HG03039 (cell line): ENCODE data around the gene ST8SIA4.

Experiments used
- ATAC-seq: cut with Tn5 transposase; IDR thresholded peaks from one replicate; pipeline ENCODE4 v1.9.1; 2021; ENCODE audit warnings: mild to moderate bottlenecking, moderate library complexity; ENCODE audit not compliant: unreplicated experiment

Gene ST8SIA4

DNA sequence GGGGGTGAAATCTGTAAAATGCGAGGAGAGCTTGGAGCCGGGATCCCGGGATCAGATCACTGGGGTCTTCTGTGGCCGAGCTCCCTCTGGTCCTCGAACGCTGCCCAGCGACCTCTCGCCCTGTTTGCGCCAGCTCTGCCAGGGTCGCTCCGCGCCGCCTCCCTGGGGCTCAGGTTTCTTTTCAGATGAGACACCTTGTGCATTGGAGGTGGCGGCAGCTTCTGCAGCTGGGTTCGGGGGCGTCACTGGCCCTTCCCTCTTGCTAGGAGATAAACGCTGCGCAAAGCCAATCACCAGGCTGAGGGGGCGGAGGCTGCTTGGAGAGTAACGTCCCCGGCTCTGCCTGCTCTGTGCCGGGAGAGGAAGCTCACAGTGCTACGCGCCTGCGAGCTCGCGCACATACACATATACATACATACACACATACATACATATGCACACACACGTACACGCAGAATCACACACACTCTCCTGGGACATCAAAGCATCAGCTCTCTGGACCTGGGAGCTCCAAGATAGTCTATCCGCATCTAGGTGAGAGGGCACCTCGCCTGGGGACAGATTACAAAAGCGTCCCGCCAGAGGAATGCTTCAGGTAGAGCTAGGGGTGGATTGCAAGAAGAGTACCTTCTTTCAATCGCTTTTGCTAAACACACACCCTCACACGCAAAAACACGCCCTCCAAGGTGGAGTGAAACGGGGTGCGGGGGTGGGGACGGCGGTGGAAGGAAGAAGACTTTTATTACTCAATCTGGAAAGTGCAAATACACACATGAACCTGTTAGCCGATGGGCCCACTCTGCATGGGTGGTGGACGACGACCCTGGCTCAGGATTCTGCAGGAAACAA, at the start of gene ST8SIA4:
ST8SIA4 (minus strand) TSS at position 244 of the 849 bp plus-strand sequence. CDS start 327 bp downstream, outside the sequence.
- peak; percentile 68 for ATAC-seq

DNA sequence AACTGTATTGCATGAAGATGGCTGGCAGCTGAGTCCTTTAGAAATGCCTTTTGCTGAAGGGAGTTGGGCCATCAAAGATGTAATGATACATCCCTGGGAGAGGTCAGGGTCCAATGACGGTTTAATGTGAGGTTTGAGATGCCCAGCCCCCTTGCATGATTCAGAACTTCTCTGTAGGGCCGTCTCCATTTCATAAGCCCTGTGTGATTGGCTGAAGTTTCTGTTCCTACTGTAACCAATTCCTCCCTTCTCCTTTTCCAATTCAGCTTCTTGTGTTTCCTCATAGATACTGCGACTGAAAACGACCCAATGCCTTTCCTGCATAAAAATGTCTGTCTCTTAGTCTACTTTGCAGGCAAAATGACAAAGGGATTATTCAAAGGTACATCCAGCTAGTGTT, 47.9 kb upstream of the ST8SIA4 start:
- ATAC-seq: no peak

DNA sequence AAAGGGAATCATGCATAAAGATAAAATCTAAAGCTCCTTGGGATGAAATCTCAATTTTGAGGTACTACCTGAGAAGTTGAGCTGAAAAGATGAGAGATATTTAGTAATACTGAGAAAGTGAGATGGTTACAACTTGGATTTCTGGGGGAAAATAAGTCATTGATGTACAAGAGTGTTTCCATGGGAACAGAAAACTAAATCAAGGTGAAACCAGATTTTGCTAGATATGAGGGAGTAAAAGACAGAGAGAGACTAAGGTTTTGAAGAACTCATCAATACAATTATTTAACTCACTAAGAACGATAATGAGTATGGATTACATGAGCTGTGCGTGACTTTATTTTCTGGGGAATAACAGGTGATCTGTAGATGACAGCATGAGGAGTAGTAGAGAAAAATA, 10.2 kb upstream of the ST8SIA4 start:
- ATAC-seq: no peak

- no peak for ATAC-seq
Observed at GRCh38 chr5:100909034-100909433, 6.0 kb upstream of the ST8SIA4 start.

GRCh38 chr5:100905259-100905914, 2.3 kb upstream of the ST8SIA4 start:
- ATAC-seq: no peak

GRCh38 chr5:100904259-100904861, 1.3 kb upstream of the ST8SIA4 start:
- peak; percentile 24 for ATAC-seq

- ATAC-seq: no peak
Observed at GRCh38 chr5:100902440-100903038, 543 bp downstream of the ST8SIA4 start.

GRCh38 chr5:100901821-100902341, 1.2 kb downstream of the ST8SIA4 start:
- ATAC-seq: no peak

DNA sequence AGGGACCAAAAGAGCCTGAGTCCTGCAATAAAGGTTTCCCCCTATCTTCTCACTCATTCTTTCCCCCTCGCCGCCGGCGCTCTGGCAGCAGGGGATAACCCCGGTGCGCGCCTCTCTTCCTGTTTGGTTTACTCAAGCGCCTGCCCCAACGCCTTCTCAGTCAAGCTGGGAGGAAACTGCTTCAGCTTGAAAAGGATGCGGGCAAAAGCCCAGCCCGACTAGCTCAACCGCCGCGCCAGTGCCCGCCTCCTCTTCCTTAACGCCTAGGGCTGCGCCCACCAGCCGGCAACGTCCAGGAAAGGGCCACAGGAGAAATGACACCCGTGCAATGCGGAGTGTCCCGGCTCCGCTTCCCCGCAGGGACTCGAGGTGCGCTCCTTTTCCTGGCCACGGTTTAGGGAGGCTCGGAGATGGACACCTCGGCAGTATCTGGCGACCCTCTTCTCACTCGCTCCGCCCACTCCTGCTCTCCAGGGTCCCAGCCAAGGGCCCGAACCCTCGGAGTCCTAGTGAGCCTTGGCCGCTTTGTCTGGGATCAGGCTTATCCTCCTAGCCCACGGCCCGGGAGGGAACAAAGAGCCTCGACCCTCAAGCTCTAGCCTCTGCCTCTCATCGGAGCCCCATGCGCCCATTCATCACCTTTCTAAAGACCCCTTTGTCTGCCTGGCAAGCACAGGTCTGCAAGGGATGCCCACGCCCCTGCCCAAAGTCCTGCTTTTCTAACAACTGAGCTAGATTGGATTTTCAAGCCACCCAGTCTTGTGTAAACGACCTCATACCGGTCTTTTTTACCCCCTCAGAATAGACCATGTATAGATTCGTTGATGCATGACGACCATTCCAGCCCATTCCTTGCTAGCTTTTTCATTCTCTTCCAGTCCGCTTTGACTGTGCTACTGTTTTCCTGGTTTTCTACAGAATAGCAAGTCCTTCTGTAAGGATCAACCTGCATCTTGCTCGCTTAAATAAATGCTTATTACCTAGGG, 2.0 kb downstream of the ST8SIA4 start:
- peak; percentile 32 for ATAC-seq

- peak; percentile 12 for ATAC-seq
Observed at GRCh38 chr5:100900142-100900795, 2.8 kb downstream of the ST8SIA4 start.

GRCh38 chr5:100899675-100900074, 3.4 kb downstream of the ST8SIA4 start:
- ATAC-seq: no peak

DNA sequence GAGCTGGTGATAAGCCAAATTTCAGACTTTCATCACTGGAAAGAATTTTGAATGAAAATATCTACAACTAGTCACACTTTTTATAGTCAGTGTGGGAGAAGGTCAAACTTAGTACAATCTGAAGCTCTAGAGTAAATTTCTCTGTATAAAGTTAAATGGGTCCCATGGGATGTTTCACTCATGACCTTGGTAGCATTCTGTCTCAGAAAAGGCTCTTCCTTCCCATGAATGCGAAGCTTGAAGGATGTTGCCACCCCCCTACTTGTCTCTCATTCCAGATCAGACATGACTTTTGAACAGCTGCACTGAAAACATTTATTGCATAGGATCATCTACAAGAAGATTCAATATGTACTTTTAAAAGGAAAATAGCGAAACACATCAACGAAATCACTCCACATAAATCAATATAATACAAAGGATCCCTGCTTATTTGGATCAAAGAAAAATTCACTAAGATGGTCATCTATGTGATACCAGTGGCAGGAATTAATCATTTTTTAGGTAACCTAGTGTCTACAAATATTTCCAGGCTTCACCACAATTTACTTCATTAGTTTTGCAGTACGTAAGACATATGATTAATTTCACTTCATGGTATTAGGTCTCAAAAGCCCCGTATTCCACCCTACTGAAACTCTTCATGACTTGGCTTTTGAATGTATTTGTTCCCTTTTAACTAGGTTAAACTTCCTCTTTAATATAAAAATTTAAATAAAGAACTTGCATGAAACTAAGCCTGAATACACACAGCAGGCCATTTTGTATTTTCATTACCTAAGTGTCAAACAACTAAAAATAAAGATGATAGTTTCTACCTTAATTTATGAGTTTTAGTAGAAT, 4.4 kb downstream of the ST8SIA4 start:
- ATAC-seq: no peak

GRCh38 chr5:100896054-100896453, 7.0 kb downstream of the ST8SIA4 start:
- no peak for ATAC-seq

DNA sequence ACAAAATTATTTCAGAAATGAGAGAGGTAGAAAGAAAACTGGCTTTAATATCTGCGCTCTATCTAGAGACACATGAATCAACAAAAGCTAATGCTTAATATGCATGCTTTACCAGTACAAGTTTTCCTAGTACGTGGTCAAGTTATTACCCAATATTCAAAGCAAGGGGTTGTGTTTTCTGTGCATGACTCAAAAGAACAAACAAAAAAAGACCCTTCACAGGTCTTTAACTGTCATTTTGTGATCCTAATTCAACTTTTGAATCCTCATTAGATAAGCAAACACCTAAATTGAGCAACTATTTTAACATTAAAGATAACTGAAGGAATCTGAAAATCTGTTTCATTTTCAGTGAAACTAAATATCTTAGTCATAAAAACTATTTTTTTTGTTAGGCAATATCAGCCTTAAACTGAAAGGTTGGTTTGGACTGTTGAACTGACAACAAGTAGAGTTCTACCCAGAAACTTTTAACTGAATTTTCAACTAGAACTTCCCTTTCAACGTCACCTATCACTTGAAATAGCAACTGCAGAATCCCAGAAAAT, 12.5 kb downstream of the ST8SIA4 start:
- peak; percentile 71 for ATAC-seq

GRCh38 chr5:100889896-100890295, 13.2 kb downstream of the ST8SIA4 start:
- ATAC-seq: no peak

DNA sequence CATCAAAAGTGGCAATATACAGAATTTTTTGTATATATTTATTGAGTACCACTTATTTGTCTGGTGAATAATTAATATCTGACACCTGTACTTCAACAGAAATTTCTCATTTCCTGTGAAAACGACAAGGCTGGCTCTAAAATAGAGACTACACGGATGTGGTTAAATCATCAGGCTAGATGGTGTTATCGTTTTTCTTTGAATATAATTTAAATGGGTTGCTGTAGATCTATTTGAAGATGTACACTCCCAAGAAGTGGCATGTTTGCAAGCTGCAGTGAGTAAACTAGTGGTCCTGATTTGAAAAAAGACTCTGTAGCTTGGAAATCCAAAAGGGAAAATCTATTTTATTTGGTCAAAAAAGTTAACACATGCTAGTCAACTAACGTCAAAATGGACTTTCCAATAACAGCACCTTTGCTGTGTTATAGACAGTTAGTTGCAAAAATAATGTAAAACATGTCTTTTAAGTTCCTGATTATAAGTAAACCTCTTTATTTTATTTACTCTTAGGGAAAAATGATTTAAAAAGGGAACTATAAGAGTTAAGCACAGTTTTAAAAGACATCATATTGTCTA, 13.8 kb downstream of the ST8SIA4 start:
- peak; percentile 45 for ATAC-seq

GRCh38 chr5:100877274-100877673, 25.8 kb downstream of the ST8SIA4 start:
- no peak for ATAC-seq
